22Rv1 (cell line): ENCODE data around the gene KIF26B.

Source experiments
- H3K27ac ChIP-seq: fragments of 450-650 bp; 2 replicates; pipeline ENCODE4 v1.5.1; 2017
- CTCF ChIP-seq: fragments of 450-650 bp; IDR thresholded peaks from 2 replicates; pipeline ENCODE4 v1.5.1; 2017; ENCODE audit warnings: mild to moderate bottlenecking
- ZFX ChIP-seq: fragments of 450-650 bp; IDR thresholded peaks from 2 replicates; pipeline ENCODE4 v1.6.1; 2017; ENCODE audit warnings: antibody characterized with exemption, borderline replicate concordance

KIF26B gene

GRCh38 chr1:245213066-245213831 is 58.5 kb downstream of the KIF26B start:
- no peak overlapping the region for H3K27ac ChIP-seq
- TF ChIP-seq CTCF (no peak), ZFX (no peak)

- no peak for TF ChIP-seq CTCF
- no peak for TF ChIP-seq ZFX
- H3K27ac ChIP-seq, result no peak overlapping the region
Observed at GRCh38 chr1:245215071-245215470, 60.3 kb downstream of the KIF26B start.

- TF ChIP-seq CTCF (no peak), ZFX (no peak)
Observed at GRCh38 chr1:245216366-245217115, 61.8 kb downstream of the KIF26B start.

GRCh38 chr1:245217853-245218608 is 63.2 kb downstream of the KIF26B start:
- no peak overlapping the region for H3K27ac ChIP-seq
- TF ChIP-seq CTCF (no peak), ZFX (no peak)

More at GRCh38 chr1:245216366-245217115, 61.8 kb downstream of the KIF26B start:
- H3K27ac ChIP-seq, result no peak overlapping the region

GRCh38 chr1:245220381-245220985 is 65.7 kb downstream of the KIF26B start:
- H3K27ac ChIP-seq, result no peak overlapping the region
- no peak for TF ChIP-seq ZFX
- no peak for TF ChIP-seq CTCF

- no peak overlapping the region for H3K27ac ChIP-seq
- no peak for TF ChIP-seq CTCF
- no peak for TF ChIP-seq ZFX
Observed at GRCh38 chr1:245221805-245222204, 67.0 kb downstream of the KIF26B start.
